Erythroblast (primary cell): Measurements from ENCODE around the gene CDC5L.

Source experiments
- GATA1 ChIP-seq: IDR thresholded peaks from 2 replicates; pipeline ENCODE4 v1.6.1; 2011; ENCODE audit warnings: low read depth, mild to moderate bottlenecking, control low read depth, low read length, moderate library complexity
- POLR2A ChIP-seq: IDR thresholded peaks from 2 replicates; pipeline ENCODE4 v1.6.1; 2011; ENCODE audit warnings: mild to moderate bottlenecking, low read length

- TF ChIP-seq POLR2A (no peak), GATA1 (no peak)
Observed at GRCh38 chr6:44342052-44342451, 45.5 kb upstream of the CDC5L start.
